Keratinocyte (primary cell): Measurements from ENCODE around the gene DLG2. TPM values are rescaled to one million over a fixed set of nuclear protein-coding genes. Genes with fewer than 3 reads are reported as not detected.

ENCODE experiments used
- DNase-seq: peaks from one replicate; pipeline ENCODE4 v3.0.0-alpha.2; 2011; ENCODE audit warnings: low read depth, missing footprints, low spot score
- FAIRE-seq: peaks from 2 replicates; lab custom pipeline; 2011; peaks lifted over from hg19 to GRCh38; lab: Jason Lieb, UNC
- H2AFZ ChIP-seq: 2 replicates; pipeline ENCODE4 v1.6.0; 2012; ENCODE audit warnings: low read length, control low read depth, inconsistent platforms; ENCODE audit not compliant: control insufficient read depth
- H3K27ac ChIP-seq: 2 replicates; pipeline ENCODE4 v1.5.1; 2011; ENCODE audit warnings: low read length; ENCODE audit not compliant: control insufficient read depth, insufficient read depth
- H3K27me3 ChIP-seq: 3 replicates; pipeline ENCODE4 v1.6.0; 2011; ENCODE audit warnings: low read length; ENCODE audit not compliant: control insufficient read depth, insufficient read depth; ENCODE audit errors: extremely low read depth
- H3K36me3 ChIP-seq, 2 experiments: 2 replicates in 1 of 2; 3 replicates in 1 of 2; pipeline ENCODE4 v1.5.1; 2011; ENCODE audit warnings: low read length in 2 of 2, mild to moderate bottlenecking in 1 of 2; ENCODE audit not compliant: control insufficient read depth in 2 of 2, insufficient read depth in 2 of 2; ENCODE audit errors: extremely low read depth in 1 of 2
- H3K4me1 ChIP-seq: 3 replicates; pipeline ENCODE4 v1.5.1; 2011; ENCODE audit warnings: low read length; ENCODE audit not compliant: control insufficient read depth, insufficient read depth; ENCODE audit errors: extremely low read depth
- H3K4me2 ChIP-seq: 3 replicates; pipeline ENCODE4 v1.6.0; 2011; ENCODE audit warnings: low read depth, low read length; ENCODE audit not compliant: control insufficient read depth, insufficient read depth; ENCODE audit errors: extremely low read depth
- H3K4me3 ChIP-seq, 3 experiments: fragments of 200-600 bp in 1 of 3; sonication (generic) in 1 of 3; 2 replicates in 2 of 3; 3 replicates in 1 of 3; pipeline ENCODE4 v1.5.1; 2011 to 2016; ENCODE audit warnings: low read length in 3 of 3, mild to moderate bottlenecking in 3 of 3, control low read depth in 2 of 3, inconsistent platforms in 1 of 3, low read depth in 1 of 3, mixed read lengths in 1 of 3, mixed run types in 1 of 3, moderate library complexity in 1 of 3; ENCODE audit not compliant: control insufficient read depth in 2 of 3, insufficient read depth in 2 of 3; ENCODE audit errors: extremely low read depth in 1 of 3
- H3K79me2 ChIP-seq: 2 replicates; pipeline ENCODE4 v1.6.0; 2012; ENCODE audit warnings: low read length; ENCODE audit not compliant: control insufficient read depth, insufficient read depth
- H3K9ac ChIP-seq: 3 replicates; pipeline ENCODE4 v1.6.0; 2011; ENCODE audit warnings: low read length; ENCODE audit not compliant: control insufficient read depth, insufficient read depth; ENCODE audit errors: extremely low read depth
- H3K9me1 ChIP-seq: 3 replicates; pipeline ENCODE4 v1.6.0; 2011; ENCODE audit warnings: low read length; ENCODE audit not compliant: control insufficient read depth, insufficient read depth; ENCODE audit errors: extremely low read depth
- H3K9me3 ChIP-seq: 2 replicates; pipeline ENCODE4 v1.5.1; 2012; ENCODE audit warnings: low read depth, low read length; ENCODE audit not compliant: control insufficient read depth
- H4K20me1 ChIP-seq: 3 replicates; pipeline ENCODE4 v1.6.0; 2011; ENCODE audit warnings: low read length; ENCODE audit not compliant: control insufficient read depth, insufficient read depth; ENCODE audit errors: extremely low read depth
- EZH2 ChIP-seq: IDR thresholded peaks from one replicate; pipeline ENCODE4 v1.6.1; 2012; ENCODE audit warnings: inconsistent platforms, mild to moderate bottlenecking, low read length, moderate library complexity
- dilution Hi-C: fragments of 300-500 bp; cut with MboI; formaldehyde crosslinking; loops from one replicate; pipeline ENCODE4 v1.7.0; 2020; ENCODE audit warnings: low sequenced_read_pairs; ENCODE audit not compliant: extremely low pct_ligation_motif_present
- polyA plus RNA-seq, 5 experiments: library from polyadenylated mRNA; depleted of rRNA in 3 of 5; stranded (reverse) in 3 of 5; stranded (forward) in 1 of 5; unstranded in 1 of 5; fragments of >200 nt; gene quantifications; 1 replicate in 1 of 5; 2 replicates in 3 of 5; 3 replicates in 1 of 5; pipeline versions ENCODE4 v1.2.1 to v1.2.3, GENCODE V29; 2011 to 2012; ENCODE audit warnings: missing spikeins in 2 of 5, low read depth in 1 of 5, low replicate concordance in 1 of 5
- TF ChIP-seq, protein P1 (sequence below), 3 experiments: IDR thresholded peaks in 1 of 3; conservative IDR thresholded peaks in 1 of 3; optimal IDR thresholded peaks in 1 of 3; 2 replicates in 2 of 3; 3 replicates in 1 of 3; pipeline versions ENCODE3 to v1.5.1; 2011; ENCODE audit warnings: low read length in 3 of 3, mild to moderate bottlenecking in 3 of 3, moderate library complexity in 2 of 3, control low read depth in 1 of 3, inconsistent platforms in 1 of 3; ENCODE audit not compliant: insufficient read depth in 2 of 3; ENCODE audit errors: extremely low read depth in 1 of 3

Gene DLG2
- polyA plus RNA-seq, 1 donor (not counting 4 experiments of a cell fraction or from before 2014, with no cell fraction given), result 0.55 TPM

DNA sequence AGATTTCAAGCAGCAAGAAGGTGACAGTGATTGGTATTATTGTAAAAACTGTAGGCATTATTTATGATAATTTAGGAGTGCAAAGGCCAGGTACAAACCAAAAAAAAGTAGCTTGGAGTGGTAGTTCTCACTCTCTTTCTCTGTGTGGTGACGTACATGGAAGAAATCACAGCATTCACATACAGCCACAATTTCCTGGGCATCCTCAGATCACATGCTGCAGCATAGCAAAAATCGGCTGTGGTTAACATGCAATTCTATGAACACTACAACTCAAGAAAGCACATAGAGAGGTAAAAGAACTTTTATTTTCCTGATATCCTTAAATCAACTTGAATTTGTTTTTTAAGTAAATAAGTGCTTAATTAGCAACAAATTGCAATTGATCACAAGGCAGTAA lies 875.8 kb downstream of the DLG2 start:
- no peaks in the 10 kb centered on the region for H3K9me1 ChIP-seq
- no peak overlapping the region for H3K27ac ChIP-seq
- H3K4me1 ChIP-seq, result no peaks in the 10 kb centered on the region
- FAIRE-seq (no peak), DNase-seq (no peak)
- H3K36me3 ChIP-seq, result no peaks in the 10 kb centered on the region
- no peak overlapping the region for H3K4me3 ChIP-seq
- H2AFZ ChIP-seq, result no peak overlapping the region
- H3K4me2 ChIP-seq, result no peak overlapping the region
- TF ChIP-seq, protein P1, sequence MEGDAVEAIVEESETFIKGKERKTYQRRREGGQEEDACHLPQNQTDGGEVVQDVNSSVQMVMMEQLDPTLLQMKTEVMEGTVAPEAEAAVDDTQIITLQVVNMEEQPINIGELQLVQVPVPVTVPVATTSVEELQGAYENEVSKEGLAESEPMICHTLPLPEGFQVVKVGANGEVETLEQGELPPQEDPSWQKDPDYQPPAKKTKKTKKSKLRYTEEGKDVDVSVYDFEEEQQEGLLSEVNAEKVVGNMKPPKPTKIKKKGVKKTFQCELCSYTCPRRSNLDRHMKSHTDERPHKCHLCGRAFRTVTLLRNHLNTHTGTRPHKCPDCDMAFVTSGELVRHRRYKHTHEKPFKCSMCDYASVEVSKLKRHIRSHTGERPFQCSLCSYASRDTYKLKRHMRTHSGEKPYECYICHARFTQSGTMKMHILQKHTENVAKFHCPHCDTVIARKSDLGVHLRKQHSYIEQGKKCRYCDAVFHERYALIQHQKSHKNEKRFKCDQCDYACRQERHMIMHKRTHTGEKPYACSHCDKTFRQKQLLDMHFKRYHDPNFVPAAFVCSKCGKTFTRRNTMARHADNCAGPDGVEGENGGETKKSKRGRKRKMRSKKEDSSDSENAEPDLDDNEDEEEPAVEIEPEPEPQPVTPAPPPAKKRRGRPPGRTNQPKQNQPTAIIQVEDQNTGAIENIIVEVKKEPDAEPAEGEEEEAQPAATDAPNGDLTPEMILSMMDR (optimal IDR thresholded peaks at IDR 0.05 in 1 of 3, IDR thresholded peaks at IDR 0.05 in 1 of 3, conservative IDR thresholded peaks at IDR 0.05 in 1 of 3; ENCODE audit: extremely low read depth in 1 of 3, insufficient read depth in 2 of 3, low read length in 3 of 3), result no peak
- TF ChIP-seq EZH2, result no peak
- H3K79me2 ChIP-seq, result no peaks in the 10 kb centered on the region
- no peaks in the 10 kb centered on the region for H3K27me3 ChIP-seq
- no peaks in the 10 kb centered on the region for H4K20me1 ChIP-seq
- H3K9ac ChIP-seq, result no peak overlapping the region
- no peaks in the 10 kb centered on the region for H3K9me3 ChIP-seq
- dilution Hi-C loops, result no loop called here

GRCh38 chr11:84747871-84748270 lies 879.3 kb downstream of the DLG2 start:
- H3K4me1 ChIP-seq, result no peaks in the 10 kb centered on the region
- TF ChIP-seq, protein P1 (optimal IDR thresholded peaks at IDR 0.05 in 1 of 3, IDR thresholded peaks at IDR 0.05 in 1 of 3, conservative IDR thresholded peaks at IDR 0.05 in 1 of 3; ENCODE audit: extremely low read depth in 1 of 3, insufficient read depth in 2 of 3, low read length in 3 of 3), result no peak
- no peak for TF ChIP-seq EZH2
- no peak overlapping the region for H3K4me2 ChIP-seq
- H3K27me3 ChIP-seq, result no peaks in the 10 kb centered on the region
- H3K79me2 ChIP-seq, result no peaks in the 10 kb centered on the region
- H3K4me3 ChIP-seq, result no peak overlapping the region
- no peaks in the 10 kb centered on the region for H3K9me3 ChIP-seq
- no peaks in the 10 kb centered on the region for H3K9me1 ChIP-seq
- FAIRE-seq (no peak), DNase-seq (no peak)
- H3K27ac ChIP-seq, result no peak overlapping the region
- no peaks in the 10 kb centered on the region for H3K36me3 ChIP-seq
- no peak overlapping the region for H2AFZ ChIP-seq
- H3K9ac ChIP-seq, result no peak overlapping the region
- dilution Hi-C loops, result no loop called here
- no peaks in the 10 kb centered on the region for H4K20me1 ChIP-seq
